ENCODE data around the gene ADIPOR2. TPM values are rescaled to one million over a fixed set of nuclear protein-coding genes. Genes with fewer than 3 reads are reported as not detected.

Gene ADIPOR2
- total and polyA plus RNA-seq, 11 donors, result 17.7 to 52.5 (median 36.7) TPM

GRCh38 chr12:1821805-1822204, 130.9 kb downstream of the ADIPOR2 start:
- peaks cover 11 to 76% (median 34%) of the 10 kb centered on the region in 9 donors for H3K27me3 ChIP-seq

GRCh38 chr12:1822699-1823098, 131.8 kb downstream of the ADIPOR2 start:
- Histone ChIP-seq H3K27ac (no peak overlapping the region), H3K36me3 (no peaks in the 10 kb centered on the region), H3K4me1 (peaks cover 0 to 10% (median 0%) of the 10 kb centered on the region in 12 donors), H3K4me3 (no peak overlapping the region), H3K9me3 (no peaks in the 10 kb centered on the region), H3K27me3 (peaks cover 11 to 84% (median 41%) of the 10 kb centered on the region in 9 donors)
- WGBS, 4 donors, result 67 to 82% (median 72%) methylated on average over 10 to 11 of the region's 11 CpGs
- DNase-seq (no peak), ATAC-seq (no peak)
- intact Hi-C loops (cut with DNase I), result no loop called here
- no peak for TF ChIP-seq POLR2A (IDR thresholded peaks at IDR 0.05)
- TF ChIP-seq CTCF (IDR thresholded peaks at IDR 0.05), result no peak

More at GRCh38 chr12:1821805-1822204, 130.9 kb downstream of the ADIPOR2 start:
- H3K9me3 ChIP-seq, result no peaks in the 10 kb centered on the region
- no peak overlapping the region for H3K4me3 ChIP-seq
- intact Hi-C loops (cut with DNase I), result no loop called here
- peaks cover 0 to 10% (median 0%) of the 10 kb centered on the region in 12 donors for H3K4me1 ChIP-seq
- H3K36me3 ChIP-seq, result no peaks in the 10 kb centered on the region
- WGBS, 4 donors, result 34 to 45% (median 41%) methylated on average over 9 to 12 of the region's 12 CpGs
- TF ChIP-seq POLR2A (IDR thresholded peaks at IDR 0.05) (no peak), CTCF (IDR thresholded peaks at IDR 0.05) (no peak)
- ATAC-seq (no peak), DNase-seq (no peak)
- no peak overlapping the region for H3K27ac ChIP-seq

GRCh38 chr12:1823237-1823636, 132.4 kb downstream of the ADIPOR2 start:
- H3K27me3 ChIP-seq, result peaks cover 11 to 90% (median 41%) of the 10 kb centered on the region in 9 donors
- H3K4me3 ChIP-seq, result no peak overlapping the region
- ATAC-seq, result no peak
- WGBS, 4 donors, result 88 to 97% (median 95%) methylated on average over 8 to 10 of the region's 10 CpGs
- no peak overlapping the region for H3K27ac ChIP-seq
- TF ChIP-seq POLR2A (IDR thresholded peaks at IDR 0.05), result no peak
- H3K9me3 ChIP-seq, result no peaks in the 10 kb centered on the region
- DNase-seq, result no peak
- intact Hi-C loops (cut with DNase I), result no loop called here
- peaks cover 0 to 10% (median 0%) of the 10 kb centered on the region in 12 donors for H3K4me1 ChIP-seq
- H3K36me3 ChIP-seq, result no peaks in the 10 kb centered on the region

GRCh38 chr12:1825382-1826102, 134.7 kb downstream of the ADIPOR2 start:
- DNase-seq, result no peak
- peaks cover 3 to 88% (median 31%) of the 10 kb centered on the region in 9 donors for H3K27me3 ChIP-seq
- H3K9me3 ChIP-seq, result no peaks in the 10 kb centered on the region
- intact Hi-C loops (cut with DNase I), result no loop called here
- 69 to 76% (median 74%) methylated on average over 13 to 14 of the region's 14 CpGs for WGBS, 4 donors
- no peaks in the 10 kb centered on the region for H3K36me3 ChIP-seq
- H3K4me1 ChIP-seq, result peaks cover 0 to 4% (median 0%) of the 10 kb centered on the region in 12 donors
- H3K27ac ChIP-seq, result no peak overlapping the region
- ATAC-seq, result no peak
- H3K4me3 ChIP-seq, result no peak overlapping the region
- TF ChIP-seq POLR2A (IDR thresholded peaks at IDR 0.05) (no peak), CTCF (IDR thresholded peaks at IDR 0.05) (no peak)
